Stimulated activated naive CD8-positive, alpha-beta T cell treated with anti-CD3 and anti-CD28 coated beads, Interleukin-15, amount 100 ng/mL, for 72 hours (primary cell): ENCODE results near the gene FECH.
"Not testable (repeated sequence)": the region's sequence is repeated elsewhere in the genome, so short reads cannot be mapped to it uniquely, and the experiment has no call there.

Source experiments
- ATAC-seq: fragments of 150-1000 bp; cut with Tn5 transposase; 2 replicates; pipeline ENCODE4 v1.10.0; 2021; ENCODE audit warnings: mild to moderate bottlenecking, moderate library complexity
- DNase-seq, 2 donors: peaks; one replicate each; pipeline ENCODE4 v3.0.0; 2021 to 2022
- H3K27ac Mint-ChIP-seq, 2 donors: one replicate each; pipeline ENCODE4 v1.8.0; 2022; ENCODE audit warnings: mild to moderate bottlenecking in 2 of 2, mixed read lengths in 2 of 2, moderate library complexity in 2 of 2
- H3K27me3 Mint-ChIP-seq: one replicate; pipeline ENCODE4 v1.8.0; 2022; ENCODE audit warnings: mixed read lengths
- H3K4me1 Mint-ChIP-seq: one replicate; pipeline ENCODE4 v1.8.0; 2022; ENCODE audit warnings: mild to moderate bottlenecking, mixed read lengths
- H3K4me3 Mint-ChIP-seq, 2 donors: one replicate each; pipeline ENCODE4 v1.8.0; 2022; ENCODE audit warnings: mild to moderate bottlenecking in 2 of 2, mixed read lengths in 2 of 2, moderate library complexity in 1 of 2
- H3K9me3 Mint-ChIP-seq, 2 donors: one replicate each; pipeline ENCODE4 v1.8.0; 2022; ENCODE audit warnings: mixed read lengths in 2 of 2

The FECH gene, protein sequence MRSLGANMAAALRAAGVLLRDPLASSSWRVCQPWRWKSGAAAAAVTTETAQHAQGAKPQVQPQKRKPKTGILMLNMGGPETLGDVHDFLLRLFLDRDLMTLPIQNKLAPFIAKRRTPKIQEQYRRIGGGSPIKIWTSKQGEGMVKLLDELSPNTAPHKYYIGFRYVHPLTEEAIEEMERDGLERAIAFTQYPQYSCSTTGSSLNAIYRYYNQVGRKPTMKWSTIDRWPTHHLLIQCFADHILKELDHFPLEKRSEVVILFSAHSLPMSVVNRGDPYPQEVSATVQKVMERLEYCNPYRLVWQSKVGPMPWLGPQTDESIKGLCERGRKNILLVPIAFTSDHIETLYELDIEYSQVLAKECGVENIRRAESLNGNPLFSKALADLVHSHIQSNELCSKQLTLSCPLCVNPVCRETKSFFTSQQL

DNA sequence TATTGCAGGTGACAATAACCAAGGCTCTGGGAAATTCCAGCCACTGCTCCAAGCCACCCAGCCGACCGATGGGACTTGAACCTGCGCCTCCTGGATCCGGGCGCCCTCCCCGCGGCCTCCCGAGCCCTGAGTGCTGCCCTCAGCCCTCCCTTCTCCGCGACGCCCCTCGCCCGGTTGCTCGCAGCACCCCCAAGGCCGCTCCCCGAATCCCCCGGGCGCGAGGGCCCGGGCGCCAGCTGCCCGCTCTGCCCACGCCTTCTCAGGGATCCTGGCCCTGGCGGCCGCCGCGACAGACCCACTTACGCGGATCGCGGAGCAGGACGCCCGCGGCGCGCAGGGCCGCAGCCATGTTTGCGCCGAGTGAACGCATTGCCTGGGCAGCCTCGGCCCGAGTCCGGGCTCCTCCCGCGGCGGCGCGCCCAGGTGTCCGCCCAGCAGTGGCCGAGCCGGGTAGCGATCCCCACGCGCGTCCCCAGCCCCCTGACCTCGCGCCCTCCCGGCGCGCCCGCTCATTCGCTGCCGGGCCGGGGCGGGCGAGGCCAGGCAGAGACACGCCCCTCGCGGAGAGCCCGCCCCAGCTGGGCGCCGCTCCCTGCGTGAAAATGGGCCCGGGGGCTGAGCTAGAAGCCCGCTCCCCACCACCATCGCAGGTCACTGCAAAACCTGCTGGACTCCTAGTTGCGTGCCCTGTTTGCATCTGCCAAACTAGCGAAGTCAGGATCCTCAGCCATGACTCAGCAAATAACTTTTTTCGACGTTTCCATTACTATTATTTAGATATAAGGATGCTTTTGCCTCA is at the start of gene FECH:
FECH (minus strand) TSS at position 452 of the 799 bp plus-strand sequence; CDS start at position 370, 82 bp downstream.
- peak within 1 kb of the TSS; percentile 92 to 96 for H3K4me3 Mint-ChIP-seq
- peak; percentile 90 for ATAC-seq
- peaks cover 36% of the 10 kb centered on the region for H3K4me1 Mint-ChIP-seq
- no peaks in the 10 kb centered on the region for H3K9me3 Mint-ChIP-seq
- peak; percentile 67 to 72 for DNase-seq
- no peaks in the 10 kb centered on the region for H3K27me3 Mint-ChIP-seq
- peak within 1 kb of the TSS; percentile 97 to 98 for H3K27ac Mint-ChIP-seq

DNA sequence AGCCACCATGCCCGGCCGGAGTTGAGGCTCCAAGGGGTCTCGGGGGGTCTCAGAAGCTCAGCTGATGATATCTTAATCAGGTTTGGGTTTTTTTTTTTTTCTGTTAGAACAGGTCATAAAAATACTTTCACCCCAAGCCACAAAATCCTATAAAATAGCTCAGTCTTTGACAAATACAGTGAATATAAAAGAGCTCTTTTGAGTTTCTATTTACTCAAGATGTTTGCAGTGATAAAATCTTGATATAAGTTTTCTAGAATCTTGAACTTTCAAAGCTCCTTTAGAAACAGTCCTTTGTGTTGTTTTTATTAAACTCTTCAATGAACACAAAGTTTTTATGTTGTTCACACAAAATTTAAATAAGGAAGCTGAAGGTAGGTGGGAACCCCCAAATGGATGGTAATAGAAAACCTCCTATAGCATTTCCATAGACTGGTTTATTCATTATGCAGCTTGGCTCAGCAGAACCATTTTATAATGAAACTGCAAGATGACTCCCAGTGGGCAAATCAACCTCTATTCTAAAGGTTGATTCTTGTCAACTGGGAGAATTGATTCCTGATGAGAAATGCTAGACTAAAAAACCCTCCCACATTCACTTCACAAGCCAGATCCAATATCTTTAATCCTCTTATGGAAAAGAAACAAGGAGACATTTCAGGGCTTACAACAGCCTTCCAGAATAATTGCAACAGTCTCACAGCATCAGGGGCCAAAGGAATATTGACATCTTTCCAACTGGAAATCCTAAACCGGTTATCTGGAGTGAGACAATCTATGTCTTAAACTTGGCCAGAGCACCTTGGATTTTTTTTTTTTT is 48.7 kb upstream of the FECH start:
- no peaks in the 10 kb centered on the region for H3K27me3 Mint-ChIP-seq
- no peaks in the 10 kb centered on the region for H3K9me3 Mint-ChIP-seq
- ATAC-seq (no peak), DNase-seq (no peak)
- H3K27ac Mint-ChIP-seq = no peak overlapping the region
- peaks cover 22% of the 10 kb centered on the region for H3K4me1 Mint-ChIP-seq
- H3K4me3 Mint-ChIP-seq = no peak overlapping the region

DNA sequence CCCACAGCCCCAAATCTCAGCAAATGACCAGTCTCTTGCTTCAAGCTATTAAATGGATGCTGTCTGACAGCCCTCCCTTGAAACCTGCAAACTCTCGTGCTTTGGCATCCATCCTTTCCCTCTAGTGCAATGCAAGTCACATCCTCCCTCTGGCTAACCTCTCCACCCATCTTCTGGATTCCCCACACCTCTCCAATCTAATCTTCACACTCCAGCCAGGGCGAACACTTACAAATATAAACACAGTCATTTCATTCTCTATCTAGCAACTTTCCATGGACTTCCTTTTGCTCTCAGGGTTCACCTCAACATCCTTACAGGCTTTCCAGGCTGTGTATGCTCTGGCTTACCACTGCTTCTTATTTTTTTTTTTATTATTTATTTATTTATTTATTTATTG is 45.2 kb upstream of the FECH start:
- DNase-seq (no peak), ATAC-seq (no peak)
- peaks cover 18% of the 10 kb centered on the region for H3K4me1 Mint-ChIP-seq
- H3K9me3 Mint-ChIP-seq = no peaks in the 10 kb centered on the region
- H3K4me3 Mint-ChIP-seq = peak overlapping the region; percentile 3 to 43
- H3K27ac Mint-ChIP-seq = no peak overlapping the region
- no peaks in the 10 kb centered on the region for H3K27me3 Mint-ChIP-seq

DNA sequence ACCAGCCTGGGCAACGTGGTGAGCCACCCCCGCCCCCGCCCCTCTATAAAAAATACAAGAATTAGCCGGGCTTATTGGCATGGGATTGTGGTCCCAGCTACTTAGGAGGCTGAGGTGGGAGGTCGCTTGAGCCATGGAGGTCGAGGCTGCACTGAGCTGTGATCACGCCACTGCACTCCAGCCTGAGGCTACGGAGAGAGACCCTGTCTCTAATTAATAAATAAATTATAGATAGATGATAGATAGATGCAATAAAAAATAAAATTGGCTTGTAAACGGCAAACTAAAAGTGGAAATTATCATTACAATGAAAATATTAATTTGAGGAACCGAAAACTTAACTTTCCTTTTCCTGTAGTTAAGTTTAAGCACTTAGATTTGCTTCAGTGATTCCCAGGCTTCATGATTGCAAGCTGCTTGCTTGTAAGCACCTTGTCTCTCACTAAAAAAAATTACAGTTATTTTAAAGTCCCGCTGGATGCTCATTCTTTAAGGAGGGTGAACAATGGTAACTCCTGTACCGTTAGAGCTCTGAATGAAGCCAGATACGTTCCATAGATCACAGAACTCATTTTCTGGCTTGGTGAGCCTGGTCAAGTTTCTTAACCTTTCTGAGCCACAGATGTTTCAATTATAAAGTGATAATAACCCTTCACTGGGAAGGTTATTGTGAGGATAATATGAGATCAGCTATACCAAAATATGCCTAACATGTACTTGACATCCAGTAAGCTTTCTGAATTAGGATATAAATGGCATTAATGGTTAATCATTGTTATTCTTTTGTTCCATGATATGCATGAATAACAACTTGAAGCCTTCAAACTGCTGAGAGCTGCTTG is 44.5 kb upstream of the FECH start:
- peak overlapping the region; percentile 97 to 99 for H3K27ac Mint-ChIP-seq

DNA sequence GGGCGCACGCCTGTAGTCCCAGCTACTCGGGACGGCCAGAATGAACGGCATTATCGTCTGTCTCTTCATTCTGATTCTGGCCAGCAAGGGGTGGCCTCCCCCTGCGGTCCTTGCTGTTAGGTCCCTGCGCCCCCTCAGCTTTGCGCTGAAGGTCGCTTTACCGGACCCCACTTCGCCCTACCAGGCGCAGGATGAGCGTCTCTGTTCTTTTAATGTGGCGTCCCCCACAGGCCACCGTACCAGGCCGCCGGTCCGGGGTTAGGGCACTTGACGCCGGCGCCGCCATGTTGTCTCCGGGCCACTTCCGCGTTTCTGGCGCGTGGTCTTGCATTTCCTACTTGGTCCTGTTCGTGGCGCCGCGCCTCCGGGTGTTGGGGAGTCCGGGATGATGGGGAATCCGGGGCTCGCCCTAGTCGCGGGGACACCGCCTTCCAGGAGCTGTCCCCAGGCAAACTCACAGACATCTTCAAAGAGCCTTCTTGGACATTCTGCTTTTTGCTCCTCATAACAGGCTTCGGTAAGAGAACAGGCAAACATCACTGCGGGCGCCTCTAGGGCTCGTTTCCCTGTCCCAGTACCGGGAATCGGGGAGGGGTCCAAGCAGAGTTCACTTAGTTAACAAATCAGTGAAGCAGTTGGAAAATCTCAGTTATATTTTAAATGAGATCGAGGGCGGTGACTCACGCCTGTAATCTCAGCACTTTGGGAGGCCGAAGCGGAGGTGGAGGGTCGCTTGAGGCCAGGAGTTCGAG is 43.7 kb upstream of the FECH start:
- Mint-ChIP-seq H3K27me3 (no peaks in the 10 kb centered on the region), H3K9me3 (no peaks in the 10 kb centered on the region), H3K4me3 (peak overlapping the region; percentile 97 to 98), H3K27ac (peak overlapping the region; percentile 97 to 99), H3K4me1 (peaks cover 18% of the 10 kb centered on the region)
- peak; percentile 90 to 95 for DNase-seq
- peak; percentile 97 for ATAC-seq

More for the DNA sequence above, 44.5 kb upstream of the FECH start:
- ATAC-seq (no peak), DNase-seq (no peak)
- no peaks in the 10 kb centered on the region for H3K27me3 Mint-ChIP-seq
- peak overlapping the region; percentile 97 to 98 for H3K4me3 Mint-ChIP-seq
- H3K9me3 Mint-ChIP-seq = no peaks in the 10 kb centered on the region
- H3K4me1 Mint-ChIP-seq = peaks cover 18% of the 10 kb centered on the region

DNA sequence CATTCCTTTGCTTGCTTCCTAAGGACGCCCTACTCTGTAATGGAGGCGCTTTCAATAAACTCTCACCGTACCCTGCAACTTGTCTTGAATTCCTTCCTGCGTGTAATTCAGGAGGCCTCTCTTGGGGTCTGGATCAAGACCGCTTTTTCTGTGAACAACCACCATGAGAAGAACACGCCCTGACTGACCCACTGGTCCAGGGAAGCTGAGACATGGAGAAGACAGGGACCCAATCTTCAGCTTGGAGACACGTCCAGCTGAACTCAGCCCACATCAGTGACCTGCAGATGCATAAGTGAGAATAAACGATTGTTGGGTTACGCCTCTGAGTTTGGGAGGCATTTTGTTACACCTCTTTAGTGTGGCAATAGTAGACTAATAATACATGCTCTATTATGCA is 42.9 kb upstream of the FECH start:
- Mint-ChIP-seq H3K4me1 (peaks cover 18% of the 10 kb centered on the region), H3K27ac (peak overlapping the region; percentile 97 to 99), H3K4me3 (peak overlapping the region; percentile 97 to 98), H3K27me3 (no peaks in the 10 kb centered on the region), H3K9me3 (no peaks in the 10 kb centered on the region)
- DNase-seq (no peak), ATAC-seq (no peak)

DNA sequence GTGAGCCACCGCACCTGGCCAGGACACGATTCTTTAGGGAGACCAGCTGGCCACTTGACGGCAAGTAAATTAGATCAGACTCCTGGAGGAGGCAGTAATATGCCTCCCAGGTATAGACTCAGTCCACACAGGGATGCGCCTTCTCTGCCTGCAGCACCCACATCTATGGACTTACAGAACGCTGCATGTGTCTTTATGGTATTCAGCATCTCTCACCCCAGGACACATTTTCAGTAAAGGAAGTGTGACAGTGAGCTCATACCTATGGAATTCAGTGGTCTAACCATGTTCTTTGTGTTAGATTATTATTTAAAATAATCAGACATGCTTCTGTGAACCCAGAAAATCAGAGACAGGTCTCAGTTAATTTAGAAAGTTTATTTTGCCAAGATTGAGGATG is 41.0 kb upstream of the FECH start:
- no peak overlapping the region for H3K27ac Mint-ChIP-seq
- H3K9me3 Mint-ChIP-seq = no peaks in the 10 kb centered on the region
- H3K27me3 Mint-ChIP-seq = no peaks in the 10 kb centered on the region
- H3K4me3 Mint-ChIP-seq = no peak overlapping the region
- ATAC-seq (no peak), DNase-seq (no peak)
- H3K4me1 Mint-ChIP-seq = peaks cover 24% of the 10 kb centered on the region

DNA sequence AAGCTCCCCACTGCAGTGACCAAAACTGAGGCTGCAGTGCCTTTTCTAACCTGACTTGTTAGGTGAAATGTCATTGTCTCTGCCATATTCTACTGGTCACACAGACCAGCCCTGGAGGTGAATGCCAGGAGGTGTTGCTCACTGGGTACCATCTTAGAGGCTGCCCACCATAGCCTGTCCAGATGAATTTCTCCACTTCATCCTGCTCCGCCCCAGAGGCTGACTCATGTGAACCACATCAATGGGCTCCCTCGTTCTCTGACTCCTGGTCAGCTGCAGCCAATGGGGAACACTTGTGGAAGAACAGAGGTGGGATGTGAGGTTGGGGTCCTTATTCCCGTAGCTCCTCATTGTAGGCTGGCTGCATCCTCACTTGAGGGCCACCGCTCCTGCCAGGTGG is 38.5 kb upstream of the FECH start:
- Mint-ChIP-seq H3K4me3 (no peak overlapping the region), H3K9me3 (no peaks in the 10 kb centered on the region)

DNA sequence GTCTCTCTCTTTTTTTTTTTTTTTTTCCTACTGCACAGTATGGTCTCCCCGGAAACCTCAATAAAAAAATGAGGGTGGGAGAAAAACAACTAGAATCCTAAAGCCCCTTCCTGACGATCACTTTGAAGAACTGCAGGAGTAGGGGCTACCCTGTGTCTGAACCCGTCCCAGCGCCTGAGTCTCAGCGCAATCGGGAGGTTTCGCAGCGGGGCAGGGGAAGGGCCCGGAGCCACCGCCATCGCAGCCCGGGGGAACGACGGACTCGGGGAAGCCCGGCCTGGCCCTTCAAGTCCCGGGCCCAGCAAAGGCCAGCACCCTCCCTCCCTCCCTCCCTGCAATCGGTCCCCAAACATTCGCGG is 34.7 kb upstream of the FECH start:
- Mint-ChIP-seq H3K4me3 (peak overlapping the region; percentile 90 to 94), H3K9me3 (no peaks in the 10 kb centered on the region), H3K27me3 (no peaks in the 10 kb centered on the region), H3K27ac (peak overlapping the region; percentile 99), H3K4me1 (peaks cover 32% of the 10 kb centered on the region)
- DNase-seq (no peak), ATAC-seq (peak; percentile 22)

More for the DNA sequence above, 38.5 kb upstream of the FECH start:
- Mint-ChIP-seq H3K27ac (no peak overlapping the region), H3K4me1 (peaks cover 17% of the 10 kb centered on the region), H3K27me3 (no peaks in the 10 kb centered on the region)
- ATAC-seq = no peak
- DNase-seq = no peak

DNA sequence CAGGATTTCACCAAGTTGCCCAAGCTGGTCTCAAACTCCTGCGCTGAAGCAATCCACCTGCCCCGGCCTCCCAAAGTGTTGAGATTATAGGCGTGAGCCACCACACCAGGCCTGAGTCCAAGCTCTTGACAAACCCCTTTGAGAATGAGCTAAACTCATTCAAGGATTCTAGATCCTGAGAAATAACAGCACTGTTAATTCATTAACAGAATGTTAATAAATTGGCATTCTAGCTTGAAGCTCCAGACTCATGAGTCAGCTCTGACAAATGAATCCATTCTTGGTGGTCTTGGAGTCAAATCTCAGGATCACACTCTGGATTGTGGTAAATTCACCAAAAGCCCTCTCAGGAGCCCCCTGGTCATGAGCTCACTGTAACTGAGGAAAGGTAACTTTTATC is 33.4 kb upstream of the FECH start:
- H3K27me3 Mint-ChIP-seq = no peaks in the 10 kb centered on the region
- ATAC-seq = no peak
- H3K4me3 Mint-ChIP-seq = peak overlapping the region; percentile 90 to 94
- H3K9me3 Mint-ChIP-seq = no peaks in the 10 kb centered on the region
- peak overlapping the region in 1 of 2 donors; percentile 34 for H3K27ac Mint-ChIP-seq
- no peak for DNase-seq
- H3K4me1 Mint-ChIP-seq = peaks cover 38% of the 10 kb centered on the region

DNA sequence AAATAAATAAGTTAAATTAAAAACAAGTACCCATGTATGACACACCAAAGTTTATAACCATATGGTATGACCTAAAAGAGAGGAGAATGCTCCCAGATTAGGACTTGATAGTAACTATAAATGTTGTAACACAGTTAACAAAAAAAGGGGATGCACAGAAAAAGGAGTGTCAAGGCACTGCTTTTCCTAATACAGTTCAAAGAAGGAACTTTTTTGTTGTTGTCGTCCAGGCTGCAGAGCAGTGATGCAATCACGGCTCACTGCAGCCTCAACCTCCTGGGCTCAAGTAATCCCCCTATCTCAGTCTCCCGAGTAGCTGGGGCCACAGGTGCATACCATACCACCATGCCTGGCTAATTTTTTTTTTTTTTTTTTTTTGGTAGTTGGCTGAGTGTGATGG is 32.4 kb upstream of the FECH start:
- no peaks in the 10 kb centered on the region for H3K9me3 Mint-ChIP-seq
- DNase-seq (no peak), ATAC-seq (no peak)
- H3K27ac Mint-ChIP-seq = peak overlapping the region in 1 of 2 donors; percentile 48
- H3K4me1 Mint-ChIP-seq = peaks cover 38% of the 10 kb centered on the region
- no peaks in the 10 kb centered on the region for H3K27me3 Mint-ChIP-seq
- H3K4me3 Mint-ChIP-seq = no peak overlapping the region

DNA sequence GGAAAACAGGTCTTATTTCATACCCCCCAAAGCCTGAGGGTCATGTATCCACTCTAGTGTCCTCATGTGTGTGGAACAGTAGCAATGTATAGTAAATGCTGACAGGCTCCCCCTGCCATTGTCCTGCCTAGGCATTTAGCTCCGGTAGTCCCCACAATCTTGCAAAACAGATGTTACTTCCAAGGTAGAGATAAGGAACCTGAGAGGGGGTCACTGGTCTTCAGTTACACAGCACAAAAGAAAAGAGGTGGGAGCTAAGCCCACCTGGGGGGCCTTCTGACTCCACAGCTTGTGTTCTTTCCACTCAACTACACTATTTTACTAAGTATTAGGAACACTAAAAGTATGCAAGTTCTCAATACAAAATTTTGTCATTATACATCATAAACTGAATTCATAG is 17.4 kb upstream of the FECH start:
- peak overlapping the region in 1 of 2 donors; percentile 12 for H3K27ac Mint-ChIP-seq
- DNase-seq (no peak), ATAC-seq (no peak)
- no peaks in the 10 kb centered on the region for H3K9me3 Mint-ChIP-seq
- H3K4me3 Mint-ChIP-seq = no peak overlapping the region
- no peaks in the 10 kb centered on the region for H3K4me1 Mint-ChIP-seq
- H3K27me3 Mint-ChIP-seq = no peaks in the 10 kb centered on the region

DNA sequence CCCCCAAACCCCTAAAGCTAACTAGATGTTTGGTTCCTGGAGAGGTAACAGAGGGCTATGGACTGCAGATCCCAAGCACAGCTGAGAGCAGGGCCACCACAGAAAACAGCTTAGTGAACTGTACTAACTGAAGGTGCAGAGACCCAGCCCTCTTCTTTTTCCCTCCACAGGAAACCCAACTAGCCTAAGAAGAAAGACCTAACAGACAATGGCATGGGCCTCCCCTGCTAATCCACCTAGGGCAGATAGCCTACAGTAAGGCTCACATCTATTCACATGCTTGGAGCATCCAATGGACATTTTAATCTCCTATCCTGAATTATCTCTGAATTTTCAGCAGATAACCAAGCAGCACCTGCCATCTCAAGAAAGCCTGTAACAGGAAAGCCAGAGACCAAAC is 8.8 kb upstream of the FECH start:
- no peak overlapping the region for H3K4me3 Mint-ChIP-seq
- H3K4me1 Mint-ChIP-seq = peaks cover 23% of the 10 kb centered on the region
- no peaks in the 10 kb centered on the region for H3K27me3 Mint-ChIP-seq
- ATAC-seq (no peak), DNase-seq (no peak)
- no peaks in the 10 kb centered on the region for H3K9me3 Mint-ChIP-seq
- H3K27ac Mint-ChIP-seq = peak overlapping the region in 1 of 2 donors; percentile 76

DNA sequence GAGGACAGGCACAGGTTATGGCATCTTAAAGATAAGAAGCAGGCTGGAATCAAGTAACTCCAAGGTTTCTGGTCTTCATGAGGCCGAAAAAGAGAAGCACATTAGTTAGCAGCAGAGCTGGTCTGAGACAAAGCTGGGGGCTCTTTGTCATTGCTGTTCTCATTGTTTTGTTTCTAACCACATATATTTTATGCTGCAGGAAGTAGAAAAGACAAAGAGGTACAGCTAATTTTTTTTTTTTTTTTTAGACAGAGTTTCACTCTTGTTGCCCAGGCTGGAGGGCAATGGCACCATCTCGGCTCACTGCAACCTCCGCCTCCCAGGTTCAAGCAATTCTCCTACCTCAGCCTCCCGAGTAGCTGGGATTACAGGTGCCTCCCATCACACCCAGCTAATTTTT is 6.2 kb upstream of the FECH start:
- H3K27me3 Mint-ChIP-seq, H3K9me3 Mint-ChIP-seq, H3K4me3 Mint-ChIP-seq, DNase-seq: not testable (repeated sequence)
- ATAC-seq = peak; percentile 37
- Mint-ChIP-seq H3K27ac (peak overlapping the region; percentile 79 to 89), H3K4me1 (peaks cover 23% of the 10 kb centered on the region)
